DOHH2 (cell line): ENCODE data around the gene DNAH3.

Experiments used
- EZH2phosphoT487 ChIP-seq: fragments of 200-600 bp; sonication (generic); IDR thresholded peaks from 2 replicates; pipeline ENCODE4 v1.6.1; 2017; ENCODE audit warnings: borderline replicate concordance, mild to moderate bottlenecking, antibody characterized with exemption, low read length, moderate library complexity, mixed read lengths
- TF ChIP-seq, protein P1 (sequence below): fragments of 200-600 bp; sonication (generic); IDR thresholded peaks from one replicate; pipeline ENCODE4 v1.5.1; 2014; ENCODE audit warnings: antibody characterized with exemption, mild to moderate bottlenecking, low read depth, low read length; ENCODE audit not compliant: poor library complexity, severe bottlenecking

DNA sequence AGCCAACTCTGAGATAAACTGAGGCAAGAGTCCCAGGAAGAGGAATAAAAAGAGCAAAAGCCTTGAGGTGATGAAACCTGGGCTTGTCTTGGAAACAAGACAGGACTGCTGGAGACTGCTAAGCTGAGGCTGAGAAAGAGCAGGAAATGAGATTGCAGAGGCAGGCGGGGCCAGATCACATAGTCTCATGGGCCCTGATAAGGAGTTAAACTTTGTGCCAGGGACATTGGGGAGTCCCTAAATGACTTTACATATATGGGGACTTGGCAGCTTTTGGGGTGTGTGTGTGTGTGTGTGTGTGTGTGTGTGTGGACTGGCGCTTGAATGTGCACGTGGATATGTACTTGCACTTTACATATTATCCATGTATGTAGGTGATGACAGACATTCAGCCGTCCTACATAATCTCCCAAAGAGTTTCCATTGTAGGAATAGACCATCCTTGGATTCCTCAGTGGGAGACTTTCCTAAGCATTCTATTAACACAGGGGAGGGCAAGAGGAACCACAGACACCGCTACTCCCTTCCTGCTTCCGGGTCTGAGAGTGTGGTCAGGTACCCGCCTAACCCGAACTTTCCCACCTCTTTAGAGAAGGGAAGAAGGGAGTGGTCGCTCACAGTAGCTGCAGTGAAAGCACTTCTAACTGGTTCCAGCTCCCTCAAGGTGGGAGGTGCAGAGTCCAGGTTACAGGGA, 127.0 kb downstream of the DNAH3 start:
- TF ChIP-seq, protein P1, sequence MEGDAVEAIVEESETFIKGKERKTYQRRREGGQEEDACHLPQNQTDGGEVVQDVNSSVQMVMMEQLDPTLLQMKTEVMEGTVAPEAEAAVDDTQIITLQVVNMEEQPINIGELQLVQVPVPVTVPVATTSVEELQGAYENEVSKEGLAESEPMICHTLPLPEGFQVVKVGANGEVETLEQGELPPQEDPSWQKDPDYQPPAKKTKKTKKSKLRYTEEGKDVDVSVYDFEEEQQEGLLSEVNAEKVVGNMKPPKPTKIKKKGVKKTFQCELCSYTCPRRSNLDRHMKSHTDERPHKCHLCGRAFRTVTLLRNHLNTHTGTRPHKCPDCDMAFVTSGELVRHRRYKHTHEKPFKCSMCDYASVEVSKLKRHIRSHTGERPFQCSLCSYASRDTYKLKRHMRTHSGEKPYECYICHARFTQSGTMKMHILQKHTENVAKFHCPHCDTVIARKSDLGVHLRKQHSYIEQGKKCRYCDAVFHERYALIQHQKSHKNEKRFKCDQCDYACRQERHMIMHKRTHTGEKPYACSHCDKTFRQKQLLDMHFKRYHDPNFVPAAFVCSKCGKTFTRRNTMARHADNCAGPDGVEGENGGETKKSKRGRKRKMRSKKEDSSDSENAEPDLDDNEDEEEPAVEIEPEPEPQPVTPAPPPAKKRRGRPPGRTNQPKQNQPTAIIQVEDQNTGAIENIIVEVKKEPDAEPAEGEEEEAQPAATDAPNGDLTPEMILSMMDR = no peak
- no peak for TF ChIP-seq EZH2phosphoT487
